GM12864 (cell line): ENCODE measurements around the gene PTDSS2.

Experiments
- DNase-seq: peaks from one replicate; pipeline ENCODE4 v3.0.0-alpha.2; 2011; ENCODE audit warnings: low read depth
- H3K4me3 ChIP-seq: 2 replicates; pipeline ENCODE4 v1.5.1; 2011; ENCODE audit warnings: mild to moderate bottlenecking, low read depth, low read length, control low read depth
- CTCF ChIP-seq: IDR thresholded peaks from 2 replicates; pipeline ENCODE4 v1.5.1; 2011; ENCODE audit warnings: low read depth, mild to moderate bottlenecking, moderate library complexity, low read length, control low read depth, inconsistent platforms; ENCODE audit errors: missing control alignments

Gene PTDSS2

DNA sequence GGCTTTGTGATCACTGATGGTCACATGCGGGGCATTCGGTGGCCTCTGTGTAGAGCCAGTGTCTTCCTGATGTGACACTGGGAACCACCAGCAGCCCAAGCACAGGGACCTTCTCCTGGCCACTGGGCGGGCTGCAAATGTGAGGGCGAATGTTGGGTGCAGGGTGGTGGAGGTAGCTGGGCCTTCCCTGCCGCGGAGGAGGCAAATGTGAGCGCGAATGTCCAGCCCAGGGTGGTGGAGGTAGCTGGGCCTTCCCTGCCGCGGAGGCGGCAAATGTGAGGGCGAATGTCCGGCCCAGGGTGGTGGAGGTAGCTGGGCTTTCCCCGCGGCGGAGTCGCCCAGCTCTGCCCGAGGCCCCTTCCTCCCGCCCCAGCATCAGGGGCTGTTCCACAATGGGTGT lies 23.3 kb downstream of the PTDSS2 start:
- H3K4me3 ChIP-seq, result no peak overlapping the region
- no peak for TF ChIP-seq CTCF
- no peak for DNase-seq

DNA sequence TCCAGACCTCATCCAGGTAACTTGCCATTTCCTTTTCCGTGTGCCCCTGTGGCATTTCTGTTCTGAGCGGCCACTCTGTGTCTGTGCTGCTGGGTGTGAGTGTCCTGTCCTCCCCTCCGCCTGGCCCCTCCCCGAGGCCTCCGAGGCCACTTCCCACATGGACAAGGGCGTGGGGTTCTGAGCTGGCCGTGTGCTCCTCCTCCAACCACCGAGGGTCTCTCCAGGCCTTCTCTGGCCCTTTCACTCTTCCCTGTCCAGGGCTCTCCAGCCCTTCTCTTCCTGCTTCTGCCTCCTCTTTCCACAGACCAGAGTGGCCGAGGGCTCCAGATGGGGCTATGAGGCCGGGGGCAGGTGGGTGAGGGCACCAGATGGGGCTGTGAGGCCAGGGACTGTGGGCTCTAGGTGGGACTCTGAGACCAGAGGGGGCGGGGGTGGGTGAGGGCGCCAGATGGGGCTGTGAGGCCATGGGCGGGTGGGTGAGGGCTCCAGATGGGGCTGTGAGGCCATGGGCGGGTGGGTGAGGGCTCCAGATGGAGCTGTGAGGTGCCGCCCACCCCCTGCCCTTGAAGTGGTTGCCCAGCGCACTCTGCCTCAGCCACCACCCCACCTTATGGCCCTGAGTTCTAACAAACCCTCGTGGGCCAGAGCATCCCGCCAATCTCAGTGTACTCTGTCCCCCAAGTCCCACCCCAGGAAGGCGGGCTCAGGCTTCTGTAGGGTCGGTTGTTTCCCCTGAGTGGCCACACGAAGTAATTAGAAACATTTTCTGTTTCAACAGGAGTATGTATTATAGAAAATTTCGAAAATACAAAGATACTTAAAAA lies 24.1 kb downstream of the PTDSS2 start:
- TF ChIP-seq CTCF, result no peak
- no peak for DNase-seq

DNA sequence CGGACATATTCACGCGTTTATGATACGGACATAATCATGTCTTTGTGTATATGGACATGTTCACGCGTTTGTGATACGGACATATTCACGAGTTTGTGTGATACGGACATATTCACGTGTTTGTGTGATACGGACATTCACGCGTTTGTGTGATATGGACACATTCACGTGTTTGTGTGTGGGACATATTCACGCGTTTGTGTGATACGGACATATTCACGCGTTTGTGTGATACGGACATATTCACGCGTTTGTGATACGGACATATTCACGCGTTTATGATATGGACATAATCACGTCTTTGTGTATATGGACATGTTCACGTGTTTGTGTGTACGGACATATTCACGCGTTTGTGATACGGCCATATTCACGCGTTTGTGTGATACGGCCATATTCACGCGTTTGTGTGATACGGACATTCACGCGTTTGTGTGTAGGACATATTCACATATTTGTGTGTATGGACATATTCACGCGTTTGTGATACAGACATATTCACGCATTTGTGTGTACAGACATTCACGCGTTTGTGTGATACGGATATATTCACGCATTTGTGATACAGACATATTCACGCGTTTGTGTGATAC lies 24.9 kb downstream of the PTDSS2 start:
- no peak for DNase-seq
- no peak for TF ChIP-seq CTCF
- no peak overlapping the region for H3K4me3 ChIP-seq

More for the DNA sequence above, 24.1 kb downstream of the PTDSS2 start:
- no peak overlapping the region for H3K4me3 ChIP-seq

DNA sequence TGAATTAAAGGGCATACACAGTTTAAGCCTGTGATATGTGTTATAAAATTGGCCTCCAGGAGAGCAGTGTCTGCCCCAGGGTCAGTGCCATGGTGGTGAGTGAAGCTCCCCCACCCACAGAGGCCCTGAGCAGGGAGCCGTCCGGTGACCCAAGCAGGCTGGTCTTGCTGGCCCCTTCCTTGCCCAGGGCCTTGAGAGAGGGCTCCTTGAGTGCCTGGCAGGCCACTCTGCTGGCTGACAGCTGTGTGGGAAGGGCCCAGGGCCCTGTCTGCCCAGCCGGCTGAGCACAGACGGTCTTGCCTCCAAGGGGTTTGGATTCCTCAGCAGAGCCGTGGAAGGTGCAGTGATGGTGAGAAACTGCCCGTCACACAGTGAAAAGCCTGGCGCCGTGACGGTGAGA lies 25.9 kb downstream of the PTDSS2 start:
- TF ChIP-seq CTCF, result no peak
- no peak overlapping the region for H3K4me3 ChIP-seq
- DNase-seq, result no peak

GRCh38 chr11:476416-476815 lies 26.3 kb downstream of the PTDSS2 start:
- no peak for DNase-seq
- no peak for TF ChIP-seq CTCF
- no peak overlapping the region for H3K4me3 ChIP-seq

DNA sequence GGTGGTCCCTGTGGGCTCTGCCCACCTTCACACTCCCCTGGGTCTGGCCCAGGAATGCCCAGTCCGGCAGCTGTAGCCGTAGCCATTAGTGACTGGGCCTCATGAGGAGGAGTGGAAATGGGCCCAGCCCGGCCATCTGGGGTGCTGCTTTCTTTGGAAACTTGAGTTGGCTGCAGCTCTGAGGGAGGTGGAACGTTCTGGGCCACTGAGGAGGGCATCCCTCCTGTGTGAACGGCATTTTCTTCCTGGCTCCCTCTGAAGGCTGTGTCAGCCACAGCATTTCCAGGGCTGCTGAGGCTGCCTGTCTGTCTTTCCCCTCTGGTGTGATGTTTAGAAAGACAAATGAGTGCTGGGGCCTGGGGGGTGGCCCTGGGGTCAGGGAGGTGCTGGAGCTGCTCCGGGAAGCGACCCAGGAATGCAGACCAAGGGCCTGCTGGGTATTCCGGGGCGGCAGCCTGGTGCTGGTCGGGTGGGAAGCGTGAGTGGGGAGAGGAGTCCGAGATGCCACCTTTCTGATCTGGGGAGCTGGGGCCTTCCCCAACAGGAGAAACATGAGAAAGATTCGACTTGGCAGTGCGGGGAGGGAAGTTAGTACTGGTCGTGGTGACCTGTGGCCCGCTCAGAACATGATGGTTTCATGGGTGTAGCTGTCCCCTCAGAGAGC lies 27.1 kb downstream of the PTDSS2 start:
- H3K4me3 ChIP-seq, result no peak overlapping the region
- no peak for DNase-seq
- no peak for TF ChIP-seq CTCF

DNA sequence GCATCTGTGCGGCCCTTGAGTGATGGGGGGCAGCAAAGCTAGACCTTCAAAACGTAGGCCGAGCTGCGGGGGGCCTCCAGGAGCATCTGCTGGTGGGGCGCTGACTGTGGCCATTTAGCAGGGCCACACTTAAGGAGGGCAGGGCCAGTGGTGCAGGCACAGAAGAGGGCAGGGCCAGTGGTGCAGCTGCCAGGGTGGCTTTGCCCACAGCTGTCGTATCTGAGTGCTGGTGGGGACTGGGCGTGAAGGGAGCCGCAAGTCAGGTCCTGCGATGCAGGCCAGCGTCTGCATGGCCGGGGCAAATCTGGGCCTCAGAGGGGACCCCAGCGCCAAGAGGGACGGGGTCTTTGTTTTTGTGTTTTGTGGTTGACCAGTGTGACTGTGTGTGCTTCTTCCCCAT lies 29.2 kb downstream of the PTDSS2 start:
- DNase-seq, result no peak
- TF ChIP-seq CTCF, result no peak
- no peak overlapping the region for H3K4me3 ChIP-seq
